Epidermal melanocyte (primary cell): Measurements from ENCODE around the gene PAQR6.

Experiments
- DNase-seq: peaks from one replicate; pipeline ENCODE4 v3.0.0; 2011; ENCODE audit warnings: low spot score; ENCODE audit not compliant: insufficient read length

Gene PAQR6

GRCh38 chr1:156263288-156263655 is 15.4 kb upstream of the PAQR6 start:
- no peak for DNase-seq

GRCh38 chr1:156262461-156263287 is 14.8 kb upstream of the PAQR6 start:
- peak; percentile 28 for DNase-seq

- no peak for DNase-seq
Observed at GRCh38 chr1:156260896-156261295, 13.0 kb upstream of the PAQR6 start.

- DNase-seq, result no peak
Observed at GRCh38 chr1:156259805-156260204, 11.9 kb upstream of the PAQR6 start.

- no peak for DNase-seq
Observed at GRCh38 chr1:156258859-156259258, 11.0 kb upstream of the PAQR6 start.

DNA sequence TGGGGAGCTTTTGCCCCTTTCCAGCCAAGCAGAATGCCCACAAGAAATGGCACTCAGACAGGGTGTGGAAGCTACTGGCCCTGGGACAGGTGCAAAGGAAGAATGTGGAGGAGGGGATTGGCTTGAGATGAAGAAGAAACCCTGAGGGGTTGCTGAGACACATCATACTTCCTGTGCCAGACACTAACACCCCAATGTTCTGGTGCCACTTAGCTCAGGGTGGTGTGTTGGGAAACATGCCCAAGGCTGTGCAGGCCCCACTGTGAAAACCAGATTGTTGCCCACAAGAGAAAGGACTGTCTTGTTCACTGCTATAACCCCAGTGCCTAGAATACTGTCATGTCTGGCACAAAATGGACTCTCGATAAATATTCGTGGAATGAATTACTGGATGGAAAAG is 9.9 kb upstream of the PAQR6 start:
- no peak for DNase-seq

DNA sequence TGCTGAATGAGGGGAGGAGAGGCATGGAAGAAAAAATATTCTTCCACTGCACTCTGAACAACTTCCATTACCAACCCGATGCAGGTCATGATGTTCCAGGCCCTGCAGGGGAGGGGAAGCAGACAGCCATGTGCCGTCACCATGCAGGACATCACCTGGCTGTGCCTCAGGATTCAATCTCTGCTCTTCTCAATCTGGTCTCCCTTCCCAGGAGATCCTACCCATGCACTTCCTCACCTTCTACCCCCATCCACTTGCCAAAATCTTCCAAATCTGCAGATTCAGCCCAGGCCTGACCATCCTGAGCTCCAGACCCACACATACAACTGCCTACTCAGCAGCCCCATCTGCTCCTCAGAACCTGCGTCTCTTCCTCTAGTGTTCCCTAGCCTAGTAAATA is 5.8 kb upstream of the PAQR6 start:
- no peak for DNase-seq

DNA sequence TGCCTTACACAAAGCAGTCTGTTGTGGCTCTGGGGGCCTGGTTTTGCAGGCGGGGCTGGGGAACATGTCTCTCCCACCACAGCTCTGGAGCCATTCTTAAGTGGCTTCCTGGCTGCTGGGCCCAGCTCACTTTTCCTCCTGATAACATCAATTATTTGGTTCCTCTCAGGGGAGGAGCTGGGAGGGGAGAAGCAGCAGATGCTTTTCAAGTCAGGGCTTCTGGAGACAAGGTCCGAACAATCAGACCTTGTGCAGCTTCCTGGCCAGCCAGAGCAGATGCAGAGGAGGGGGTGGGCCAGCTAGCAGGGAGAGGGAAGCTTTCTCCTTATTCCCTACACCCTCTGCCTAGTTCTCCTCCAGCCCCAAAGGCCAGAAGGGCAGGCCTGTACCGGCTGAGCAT is 3.7 kb upstream of the PAQR6 start:
- no peak for DNase-seq

DNA sequence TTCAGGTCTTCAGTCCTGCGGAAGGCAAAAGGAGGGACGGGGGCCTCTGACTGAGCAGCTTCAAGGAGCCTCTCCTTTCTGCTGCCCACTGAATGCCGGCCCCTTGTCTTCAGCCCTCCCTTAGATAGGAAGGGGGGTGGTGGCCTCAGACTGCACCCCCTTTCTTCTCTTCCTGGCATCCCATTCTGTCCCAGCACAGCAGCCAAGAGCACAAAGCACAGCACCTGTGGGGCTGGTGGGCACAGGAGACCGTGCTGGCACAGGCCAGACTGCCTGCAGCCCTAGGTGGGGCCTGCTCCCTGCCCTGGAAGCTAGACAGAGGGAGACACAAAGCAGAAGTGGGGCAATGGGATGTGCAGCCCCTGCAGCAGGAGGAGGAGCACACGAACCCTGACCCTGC is 1.7 kb upstream of the PAQR6 start:
- DNase-seq, result no peak

DNA sequence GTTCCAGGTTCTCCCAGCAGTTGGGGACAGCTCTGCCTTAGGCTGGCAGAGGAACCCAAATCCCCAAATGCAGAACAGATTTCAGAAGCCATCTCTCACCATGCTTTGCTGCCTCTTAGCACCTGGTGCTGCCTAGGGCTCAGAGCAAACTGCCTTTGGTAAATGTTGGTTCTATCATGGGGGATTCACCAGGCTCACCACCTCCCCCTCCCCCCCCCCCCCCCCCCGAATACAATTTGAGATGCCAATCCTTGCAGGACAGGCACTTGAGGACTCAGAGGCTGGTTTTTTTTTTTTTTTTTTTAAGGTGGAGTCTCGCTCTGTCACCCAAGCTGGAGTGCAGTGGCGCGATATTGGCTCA is 447 bp upstream of the PAQR6 start:
- no peak for DNase-seq

- no peak for DNase-seq
Observed at GRCh38 chr1:156246781-156247459, 936 bp downstream of the PAQR6 start.

DNA sequence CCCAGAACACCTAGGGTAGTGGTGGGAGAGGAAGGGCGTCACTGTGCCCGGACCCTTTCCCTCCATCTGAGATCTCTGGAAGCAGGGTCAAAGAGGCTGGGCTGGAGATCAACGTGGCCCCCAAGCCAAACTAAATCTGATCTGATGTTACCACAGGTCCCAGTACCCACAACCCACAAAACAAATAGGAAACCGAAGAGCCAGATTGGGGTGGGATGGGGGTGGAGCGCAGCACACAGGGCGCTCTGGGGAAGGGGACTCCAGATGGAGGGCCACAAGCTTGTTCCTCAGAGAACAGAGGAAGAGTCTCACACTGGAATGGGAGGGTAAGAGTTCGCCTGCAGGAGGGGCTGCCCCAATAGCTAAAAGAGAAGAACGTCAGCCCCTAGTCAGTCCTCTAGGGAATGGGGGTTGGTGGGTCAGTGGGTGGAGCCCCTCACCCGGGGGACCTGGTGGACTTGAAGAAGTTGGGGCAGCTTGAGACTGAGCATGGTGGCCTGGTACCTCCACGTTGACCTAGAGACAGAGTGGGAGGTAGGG is 1.5 kb downstream of the PAQR6 start:
- DNase-seq, result no peak

DNA sequence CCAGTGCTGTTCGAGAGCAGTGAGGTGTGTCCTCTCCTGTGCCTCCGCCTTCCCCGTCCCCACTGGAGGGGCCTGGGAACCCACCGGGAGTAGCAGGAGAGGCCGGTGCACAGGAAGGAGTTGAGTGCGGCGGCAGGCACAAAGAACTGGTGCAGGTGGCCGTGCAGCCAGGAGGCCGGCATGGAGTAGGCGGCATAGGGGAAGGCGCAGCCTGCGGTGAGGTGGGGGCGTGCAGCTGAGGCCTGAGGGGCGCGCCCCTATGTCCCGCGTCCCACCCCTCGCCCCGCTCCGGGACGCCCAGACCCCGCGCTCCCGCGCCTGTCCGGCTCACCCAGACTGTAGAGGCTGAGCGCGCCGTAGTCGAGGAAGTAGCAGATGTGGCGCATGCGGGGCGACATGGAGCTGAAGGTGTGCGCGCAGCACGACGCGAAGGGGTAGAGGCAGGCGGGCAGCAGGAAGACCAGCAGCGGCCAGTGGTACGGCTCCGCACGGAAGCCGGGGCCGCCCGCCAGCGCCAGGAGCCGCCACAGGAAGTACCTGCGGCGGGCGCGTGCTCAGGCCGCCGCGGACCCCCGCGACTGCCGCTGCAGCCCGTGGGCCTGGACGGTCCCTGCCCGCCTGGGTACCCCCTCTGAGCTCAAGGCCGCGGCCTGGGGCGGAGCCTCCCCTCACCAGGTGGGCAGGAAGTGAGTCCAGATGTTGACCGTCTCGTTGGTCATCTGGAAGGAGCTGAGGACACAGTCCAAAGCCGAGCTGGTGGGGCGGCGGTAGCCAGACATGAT is 2.2 kb downstream of the PAQR6 start:
- no peak for DNase-seq

GRCh38 chr1:156244712-156245111 is 3.1 kb downstream of the PAQR6 start:
- no peak for DNase-seq

DNA sequence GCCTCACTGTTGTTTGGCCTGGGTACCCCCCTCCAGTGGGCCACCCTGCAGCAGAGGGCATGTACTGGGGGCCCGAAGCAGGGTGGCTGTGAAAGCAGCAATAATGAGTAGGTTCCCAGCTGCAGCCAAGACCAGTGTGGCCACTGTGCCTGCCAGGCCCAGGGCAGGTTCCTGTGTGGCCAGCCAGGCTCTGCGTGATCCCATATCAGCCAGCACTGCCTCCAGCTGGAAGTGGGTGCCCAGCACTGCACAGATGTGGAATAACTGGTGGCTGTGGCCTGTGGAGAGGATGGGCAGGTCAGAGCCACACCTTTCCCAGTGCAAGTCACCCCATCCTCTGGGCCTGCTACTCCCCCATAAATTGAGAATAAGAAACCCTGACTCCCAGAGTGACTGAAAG is 3.7 kb downstream of the PAQR6 start:
- DNase-seq, result no peak

GRCh38 chr1:156242738-156243137 is 5.1 kb downstream of the PAQR6 start:
- no peak for DNase-seq

DNA sequence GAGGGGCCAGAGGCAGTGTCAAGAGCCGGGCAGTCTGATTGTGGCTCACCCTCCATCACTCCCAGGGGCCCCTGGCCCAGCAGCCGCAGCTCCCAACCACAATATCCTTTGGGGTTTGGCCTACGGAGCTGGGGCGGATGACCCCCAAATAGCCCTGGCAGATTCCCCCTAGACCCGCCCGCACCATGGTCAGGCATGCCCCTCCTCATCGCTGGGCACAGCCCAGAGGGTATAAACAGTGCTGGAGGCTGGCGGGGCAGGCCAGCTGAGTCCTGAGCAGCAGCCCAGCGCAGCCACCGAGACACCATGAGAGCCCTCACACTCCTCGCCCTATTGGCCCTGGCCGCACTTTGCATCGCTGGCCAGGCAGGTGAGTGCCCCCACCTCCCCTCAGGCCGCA is 5.9 kb downstream of the PAQR6 start, which contains the start of gene BGLAP:
TSS of gene BGLAP (plus strand) at position 259 of the 400 bp plus-strand sequence. CDS start at position 307, 48 bp downstream.
- no peak for DNase-seq

DNA sequence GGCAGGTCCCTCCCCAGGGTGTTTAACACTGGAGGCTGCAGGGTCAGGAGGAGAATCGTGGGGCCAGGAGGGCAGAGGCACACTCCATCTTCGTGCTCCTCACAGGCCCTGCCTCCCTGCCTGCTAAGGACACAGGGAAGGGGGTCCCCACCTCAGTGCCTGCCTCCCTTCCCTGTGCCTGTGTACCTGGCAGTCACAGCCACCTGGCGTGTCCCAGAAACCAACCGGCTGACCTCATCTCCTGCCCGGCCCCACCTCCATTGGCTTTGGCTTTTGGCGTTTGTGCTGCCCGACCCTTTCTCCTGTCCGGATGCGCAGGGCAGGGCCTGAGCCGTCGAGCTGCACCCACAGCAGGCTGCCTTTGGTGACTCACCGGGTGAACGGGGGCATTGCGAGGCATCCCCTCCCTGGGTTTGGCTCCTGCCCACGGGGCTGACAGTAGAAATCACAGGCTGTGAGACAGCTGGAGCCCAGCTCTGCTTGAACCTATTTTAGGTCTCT is 6.5 kb downstream of the PAQR6 start:
- no peak for DNase-seq

- DNase-seq, result no peak
Observed at GRCh38 chr1:156238248-156238647, 9.6 kb downstream of the PAQR6 start.

GRCh38 chr1:156236164-156236563 is 11.7 kb downstream of the PAQR6 start:
- DNase-seq, result no peak

- DNase-seq, result no peak
Observed at GRCh38 chr1:156233426-156234127, 14.3 kb downstream of the PAQR6 start.
